Measurements from ENCODE around the gene SLC22A12.

- TF ChIP-seq POLR2A (IDR thresholded peaks at IDR 0.05): no peak
- TF ChIP-seq CTCF (IDR thresholded peaks at IDR 0.05): no peak
Measured at GRCh38 chr11:64598106-64598796, 7.2 kb downstream of the SLC22A12 start.

Measured in right lobe of liver (tissue), 4 donors.